ENCODE data around the gene CHRDL1.

The CHRDL1 gene

DNA sequence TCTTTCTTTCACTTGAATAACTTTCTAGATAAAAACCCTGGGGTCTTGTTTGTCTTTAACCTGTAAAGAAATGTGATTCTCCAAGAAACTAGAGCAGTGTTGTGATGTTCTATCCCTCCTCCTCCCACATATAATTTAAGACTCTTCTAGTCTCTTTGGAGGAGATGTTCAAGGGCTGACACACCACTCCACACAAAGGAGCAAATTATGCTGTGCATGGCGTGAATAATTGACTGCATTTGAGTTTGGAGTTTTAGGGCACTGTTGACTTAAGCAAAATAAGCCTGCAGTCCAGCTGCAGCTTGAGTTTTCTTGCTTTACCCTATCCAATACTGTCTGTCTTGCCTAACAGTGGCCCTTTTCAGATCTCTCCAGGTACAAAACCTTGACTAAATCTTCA, 119.7 kb downstream of the CHRDL1 start:
- H3K36me3 ChIP-seq (ENCODE audit: control insufficient read depth, insufficient read depth, low read length): no peaks in the 10 kb centered on the region
- TF ChIP-seq CTCF (IDR thresholded peaks at IDR 0.05; ENCODE audit: insufficient read depth, low read length, poor library complexity, severe bottlenecking): no peak
- DNase-seq (ENCODE audit: extremely low read depth, insufficient read length): no peak
- H3K27me3 ChIP-seq (replicated peaks; ENCODE audit: control insufficient read depth, insufficient read depth, low read length): no peaks in the 10 kb centered on the region; the same call in none of the 2 replicates
- H3K4me3 ChIP-seq (replicated peaks; ENCODE audit: low read depth, low read length): no peak overlapping the region

DNA sequence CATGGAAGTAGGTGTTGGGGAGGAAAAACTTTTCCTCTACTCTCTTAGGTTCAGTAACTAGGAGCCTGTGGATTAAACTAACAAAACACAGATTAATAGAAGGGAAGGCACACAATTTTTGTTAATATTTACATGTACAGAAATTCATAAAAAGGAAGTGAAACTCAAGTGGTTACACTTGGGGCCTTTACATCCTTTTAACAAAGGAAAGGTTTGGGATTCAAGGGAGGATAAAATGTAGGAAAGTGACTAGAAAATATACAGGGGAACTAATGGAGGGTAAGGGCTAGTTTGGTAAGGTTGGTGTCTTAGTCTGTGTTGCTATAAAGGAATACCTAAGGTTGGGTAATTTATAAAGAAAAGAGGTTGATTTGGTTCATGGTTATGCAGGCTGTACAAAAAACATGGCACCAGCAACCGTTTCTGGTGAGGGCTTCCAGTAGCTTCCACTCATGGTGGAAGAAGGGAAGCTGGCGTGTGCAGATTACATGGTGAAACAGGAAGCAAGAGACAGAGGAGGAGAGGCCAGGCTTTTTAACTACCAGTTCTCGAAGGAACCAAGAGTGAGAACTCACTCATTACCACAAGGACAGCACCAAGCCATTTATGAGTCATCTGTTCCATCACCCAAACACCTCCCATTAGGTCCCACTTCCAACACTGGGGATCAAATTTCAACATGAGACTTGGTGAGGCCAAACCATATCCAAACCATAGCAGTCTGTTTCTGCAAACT, 124.4 kb downstream of the CHRDL1 start:
- Histone ChIP-seq H3K36me3 (ENCODE audit: control insufficient read depth, insufficient read depth, low read length) (no peaks in the 10 kb centered on the region), H3K27me3 (replicated peaks; ENCODE audit: control insufficient read depth, insufficient read depth, low read length) (no peaks in the 10 kb centered on the region), H3K4me3 (replicated peaks; ENCODE audit: low read depth, low read length) (no peak overlapping the region)
- DNase-seq (ENCODE audit: extremely low read depth, insufficient read length): no peak
- TF ChIP-seq CTCF (IDR thresholded peaks at IDR 0.05; ENCODE audit: insufficient read depth, low read length, poor library complexity, severe bottlenecking): no peak

DNA sequence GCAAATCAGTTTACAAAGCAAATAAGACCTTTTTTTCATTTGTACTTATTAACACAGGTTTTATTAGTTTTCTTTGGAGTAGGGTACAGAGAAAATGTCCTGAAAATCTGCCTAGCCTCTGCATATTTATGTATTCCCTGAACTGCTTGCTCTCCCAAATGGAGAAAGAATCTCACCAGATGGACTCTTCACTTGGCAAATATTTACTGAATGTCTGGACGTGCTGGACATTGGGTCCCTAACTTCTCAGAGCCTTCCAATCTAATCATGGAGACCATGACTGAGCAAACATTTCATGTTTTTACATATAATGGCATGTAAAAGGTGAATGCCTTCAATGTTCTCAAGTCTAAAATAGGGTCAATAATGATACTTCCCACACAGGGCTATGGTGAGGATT, 126.0 kb downstream of the CHRDL1 start:
- no peak overlapping the region for H3K4me3 ChIP-seq (replicated peaks; ENCODE audit: low read depth, low read length)
- DNase-seq (ENCODE audit: extremely low read depth, insufficient read length): no peak
- TF ChIP-seq CTCF (IDR thresholded peaks at IDR 0.05; ENCODE audit: insufficient read depth, low read length, poor library complexity, severe bottlenecking): no peak

GRCh38 chrX:110667706-110668105, 127.9 kb downstream of the CHRDL1 start:
- no peak for DNase-seq (ENCODE audit: extremely low read depth, insufficient read length)
- no peak for TF ChIP-seq CTCF (IDR thresholded peaks at IDR 0.05; ENCODE audit: insufficient read depth, low read length, poor library complexity, severe bottlenecking)
- no peaks in the 10 kb centered on the region for H3K36me3 ChIP-seq (ENCODE audit: control insufficient read depth, insufficient read depth, low read length)
- no peaks in the 10 kb centered on the region for H3K27me3 ChIP-seq (replicated peaks; ENCODE audit: control insufficient read depth, insufficient read depth, low read length)
- no peak overlapping the region for H3K4me3 ChIP-seq (replicated peaks; ENCODE audit: low read depth, low read length)

More for the DNA sequence above, 126.0 kb downstream of the CHRDL1 start:
- Histone ChIP-seq H3K36me3 (ENCODE audit: control insufficient read depth, insufficient read depth, low read length) (no peaks in the 10 kb centered on the region), H3K27me3 (replicated peaks; ENCODE audit: control insufficient read depth, insufficient read depth, low read length) (no peaks in the 10 kb centered on the region)

GRCh38 chrX:110665223-110666002, 130.2 kb downstream of the CHRDL1 start:
- no peak for DNase-seq (ENCODE audit: extremely low read depth, insufficient read length)
- H3K4me3 ChIP-seq (replicated peaks; ENCODE audit: low read depth, low read length): no peak overlapping the region
- H3K36me3 ChIP-seq (ENCODE audit: control insufficient read depth, insufficient read depth, low read length): no peaks in the 10 kb centered on the region
- no peaks in the 10 kb centered on the region for H3K27me3 ChIP-seq (replicated peaks; ENCODE audit: control insufficient read depth, insufficient read depth, low read length)
- peak; percentile 86 for TF ChIP-seq CTCF (IDR thresholded peaks at IDR 0.05; ENCODE audit: insufficient read depth, low read length, poor library complexity, severe bottlenecking)

Measured in GM06990 (cell line).